Dermis blood vessel endothelial cell (primary cell): ENCODE results near the gene ITGA1. TPM values are rescaled to one million over a fixed set of nuclear protein-coding genes. Genes with fewer than 3 reads are reported as not detected.

Experiments used
- DNase-seq: peaks from one replicate; pipeline ENCODE4 v3.0.0; 2010
- total RNA-seq: library from RNA; depleted of rRNA; stranded (reverse); fragments of >200 nt; gene quantifications from 2 replicates; pipeline ENCODE4 v1.2.3, GENCODE V29; 2014

ITGA1 gene
- total RNA-seq, 1 donor from 2014 or later: 81.2 TPM

DNA sequence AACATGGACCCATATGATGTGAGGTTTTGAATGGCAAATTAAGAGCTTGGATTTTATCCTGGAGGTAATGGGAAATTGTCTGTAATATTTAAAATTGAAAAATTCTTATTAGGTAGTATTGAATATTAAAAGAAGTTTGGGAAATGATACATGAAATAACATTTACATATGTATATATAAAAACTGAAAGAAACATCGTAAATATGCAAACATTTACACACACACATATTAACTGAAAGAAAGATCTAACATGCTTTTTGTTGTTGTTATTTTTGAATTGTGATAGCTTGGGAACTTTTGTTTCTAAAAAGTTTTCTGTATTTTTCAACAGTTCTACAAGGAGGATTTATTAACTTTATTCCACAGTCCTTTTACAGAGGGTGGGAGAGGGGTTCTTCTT, 118.6 kb downstream of the ITGA1 start:
- DNase-seq: no peak

DNA sequence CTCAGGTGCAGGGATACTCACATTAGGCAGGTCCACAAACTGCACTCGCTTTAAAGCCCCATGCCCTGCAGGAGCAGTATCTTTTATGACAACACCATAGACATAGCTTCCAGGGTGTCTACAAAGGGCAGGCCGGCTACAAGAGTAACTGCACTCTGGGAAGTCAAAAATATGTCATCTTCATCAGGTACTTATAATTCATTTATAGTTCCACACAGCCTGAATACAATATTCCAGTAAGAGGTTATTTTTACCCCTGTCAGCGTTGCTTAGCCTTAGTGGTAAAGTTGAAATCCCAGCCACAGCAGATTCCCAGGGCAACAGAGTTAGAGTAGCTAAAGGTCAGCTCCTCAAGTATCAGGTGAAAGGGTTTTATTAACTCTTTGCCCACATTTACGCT, 119.1 kb downstream of the ITGA1 start:
- no peak for DNase-seq

DNA sequence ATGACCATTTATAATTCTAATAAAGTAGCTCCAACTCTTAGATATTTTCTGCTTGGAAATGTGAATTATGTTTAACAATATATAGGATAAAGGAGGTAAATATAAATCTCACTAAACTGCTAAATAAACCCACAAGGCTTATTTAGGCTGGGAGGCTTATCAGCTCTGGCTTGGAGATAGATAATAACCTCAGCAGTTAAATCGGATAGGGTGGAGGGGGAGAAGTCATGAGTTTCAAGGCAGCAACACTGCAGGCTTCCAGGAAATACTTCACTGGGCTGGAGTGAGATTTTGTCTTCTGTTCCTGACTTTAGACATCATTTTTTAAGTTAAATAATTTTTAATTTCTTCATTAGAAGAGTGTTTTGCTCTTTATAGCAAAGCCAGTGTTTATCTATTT, 121.5 kb downstream of the ITGA1 start:
- no peak for DNase-seq

DNA sequence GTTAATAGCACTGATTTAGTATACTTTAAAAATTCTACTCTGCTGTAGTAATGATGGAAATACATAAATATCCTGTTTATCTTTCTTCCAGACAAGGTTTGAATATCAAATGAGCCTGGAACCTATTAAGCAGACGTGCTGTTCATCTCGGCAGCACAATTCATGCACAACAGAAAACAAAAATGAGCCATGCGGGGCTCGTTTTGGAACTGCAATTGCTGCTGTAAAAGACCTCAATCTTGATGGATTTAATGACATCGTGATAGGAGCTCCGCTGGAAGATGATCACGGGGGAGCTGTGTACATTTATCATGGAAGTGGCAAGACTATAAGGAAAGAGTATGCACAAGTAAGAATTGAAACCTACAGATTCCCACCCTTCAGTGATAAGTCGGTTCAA, 122.4 kb downstream of the ITGA1 start:
- DNase-seq: no peak

DNA sequence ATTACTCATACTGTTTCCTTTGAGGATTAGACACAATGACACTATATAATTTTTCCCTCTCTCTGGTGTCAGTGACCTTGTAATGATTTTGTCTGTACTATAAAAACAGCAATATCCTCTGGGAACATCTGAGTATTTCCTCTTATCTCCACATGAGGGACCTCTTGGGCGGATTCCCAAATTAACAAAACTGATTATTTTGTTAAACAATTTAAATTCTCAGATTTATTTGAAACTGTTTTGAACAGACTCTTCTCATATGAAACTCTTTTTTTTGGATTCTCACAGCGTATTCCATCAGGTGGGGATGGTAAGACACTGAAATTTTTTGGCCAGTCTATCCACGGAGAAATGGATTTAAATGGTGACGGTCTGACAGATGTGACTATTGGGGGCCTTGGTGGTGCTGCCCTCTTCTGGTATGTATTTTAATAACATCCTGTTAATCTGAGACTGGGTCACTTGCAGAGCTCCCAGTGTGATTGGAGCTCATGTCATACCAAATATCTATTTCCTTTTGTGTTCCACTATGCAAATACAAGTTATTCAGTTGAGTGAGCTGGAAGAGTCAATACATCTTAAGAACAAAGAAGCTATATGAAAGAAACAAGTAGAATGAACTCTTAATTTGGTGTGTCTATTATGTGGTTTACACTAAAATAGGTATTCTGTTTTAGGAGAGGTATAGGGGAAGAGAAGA, 127.6 kb downstream of the ITGA1 start:
- peak; percentile 87 for DNase-seq

DNA sequence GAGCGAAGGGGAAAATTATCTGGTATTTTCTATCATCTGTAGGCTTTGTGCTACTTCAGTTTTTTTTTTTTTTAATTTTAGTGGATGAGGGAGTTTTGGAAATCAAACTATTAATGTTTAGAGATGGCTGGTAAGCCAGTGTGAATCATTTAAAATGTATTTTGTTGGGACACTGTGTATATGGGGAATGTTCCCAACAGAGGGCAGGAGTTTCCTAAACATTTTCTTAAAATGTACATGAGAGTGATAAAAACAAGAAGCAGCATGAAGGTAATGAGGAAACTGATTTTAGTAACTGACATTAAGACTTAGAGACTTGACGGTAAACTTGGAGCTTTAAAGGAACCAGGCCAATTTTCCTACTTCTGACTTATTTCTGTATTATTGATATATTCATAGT, 133.2 kb downstream of the ITGA1 start:
- DNase-seq: no peak

DNA sequence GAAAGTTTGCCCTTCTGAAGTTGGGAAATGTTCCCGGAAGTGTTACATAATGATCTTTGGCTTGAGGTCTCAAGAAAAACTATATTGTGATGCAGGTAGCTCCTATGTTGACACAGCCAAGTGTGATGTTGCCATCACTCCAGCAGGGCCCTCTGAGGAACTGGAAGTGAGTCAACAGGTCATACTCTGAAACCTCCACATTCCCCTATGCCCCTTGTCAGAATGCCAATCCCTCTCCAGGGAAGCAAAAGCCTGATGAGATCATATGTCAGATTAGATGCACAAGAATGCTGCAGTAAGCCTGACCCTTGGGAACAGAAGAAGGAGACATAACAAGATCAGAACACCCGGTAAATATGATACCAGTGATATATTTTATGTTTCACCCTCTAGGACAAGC, 134.7 kb downstream of the ITGA1 start:
- peak; percentile 57 for DNase-seq

DNA sequence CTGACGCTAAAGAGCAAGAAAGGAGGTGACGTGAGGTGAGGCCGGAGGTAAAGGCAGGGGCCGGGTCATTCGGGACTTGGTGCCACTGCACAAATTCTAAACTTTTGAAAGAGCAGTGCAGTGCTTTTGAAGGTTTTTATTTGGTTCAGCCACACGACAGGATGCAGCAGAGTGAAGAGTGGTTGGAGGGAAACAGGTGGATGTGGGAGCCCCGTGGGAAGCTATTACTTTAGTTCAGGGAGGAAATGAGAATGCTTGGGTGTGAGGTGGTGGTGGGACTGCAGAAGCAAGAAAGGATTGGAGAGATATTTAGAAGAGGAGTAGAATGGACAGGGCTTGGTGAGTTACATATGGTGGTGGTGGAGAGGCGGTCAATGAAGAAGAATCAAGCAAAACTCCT, 136.7 kb downstream of the ITGA1 start:
- no peak for DNase-seq

DNA sequence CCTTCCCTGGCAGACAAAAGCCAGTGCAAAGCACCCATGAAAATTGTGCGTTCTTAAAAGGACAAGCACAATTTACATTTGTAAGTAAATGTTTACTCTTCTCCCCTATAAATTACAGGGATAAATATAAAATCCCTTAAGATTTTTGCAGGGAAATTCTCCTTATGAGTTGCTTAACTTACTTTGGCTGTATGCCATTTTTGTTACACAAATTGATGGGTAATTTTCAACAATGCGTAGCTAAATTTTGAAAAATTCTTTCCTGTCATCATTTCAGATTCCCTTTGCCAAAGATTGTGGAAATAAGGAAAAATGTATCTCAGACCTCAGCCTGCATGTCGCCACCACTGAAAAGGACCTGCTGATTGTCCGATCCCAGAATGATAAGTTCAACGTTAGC, 137.3 kb downstream of the ITGA1 start:
- DNase-seq: no peak

DNA sequence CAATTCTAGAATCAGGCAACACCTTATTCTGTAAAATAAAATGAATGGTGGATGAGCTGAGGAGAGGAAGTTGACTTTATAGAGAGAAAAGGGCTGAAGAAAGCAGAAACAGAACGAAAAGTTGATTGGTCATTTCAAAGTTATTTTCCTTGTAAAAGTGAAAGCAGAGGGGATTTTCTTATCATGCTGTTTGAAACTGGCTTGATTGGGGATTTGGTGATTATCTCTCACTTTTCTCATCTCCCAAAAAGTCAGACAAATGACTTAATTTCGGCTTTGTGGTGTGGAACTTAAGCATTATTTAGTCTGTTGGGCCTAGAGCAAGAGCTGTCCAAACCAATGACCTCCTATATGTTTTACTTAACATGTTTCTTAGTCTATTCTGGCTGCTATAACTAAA, 141.0 kb downstream of the ITGA1 start:
- DNase-seq: no peak

DNA sequence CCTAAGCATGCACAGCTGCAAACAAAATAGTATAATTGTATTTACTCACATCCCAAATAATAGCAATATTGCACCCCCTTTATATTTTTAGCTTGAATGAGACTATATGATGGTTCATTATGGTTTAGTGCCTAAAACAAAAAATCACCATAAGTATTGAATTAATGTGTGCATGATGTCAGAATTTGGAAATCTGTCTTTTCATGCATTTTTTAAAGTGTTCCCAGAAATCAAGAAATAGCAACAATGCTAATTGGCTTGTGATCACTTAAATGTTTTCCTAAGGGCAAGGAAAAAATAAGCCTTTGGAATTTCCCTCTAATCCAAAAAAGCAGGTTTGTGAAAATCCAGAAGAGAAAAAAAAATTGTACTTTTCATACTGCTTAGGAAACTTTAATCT, 150.5 kb downstream of the ITGA1 start:
- DNase-seq: no peak

DNA sequence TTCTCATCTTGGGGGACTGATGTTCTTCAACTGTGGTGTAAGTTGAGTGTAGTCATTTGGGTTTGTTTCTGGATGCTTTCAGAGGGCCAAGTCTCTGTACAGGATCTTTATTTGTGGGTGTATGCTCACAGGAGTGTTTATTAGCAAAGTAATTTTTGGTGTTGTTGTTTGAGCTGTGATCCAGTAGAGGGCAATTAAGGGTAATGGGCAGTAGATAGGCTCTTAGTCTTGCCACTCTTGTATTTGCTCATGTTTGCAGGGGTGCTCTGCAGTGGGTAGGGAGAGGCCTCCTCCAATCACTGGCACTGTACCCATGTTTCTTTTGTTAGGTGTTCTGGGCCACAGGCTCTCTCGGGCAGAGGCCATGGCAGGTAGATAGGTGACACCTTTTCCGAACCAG, 155.6 kb downstream of the ITGA1 start:
- DNase-seq: peak; percentile 48

DNA sequence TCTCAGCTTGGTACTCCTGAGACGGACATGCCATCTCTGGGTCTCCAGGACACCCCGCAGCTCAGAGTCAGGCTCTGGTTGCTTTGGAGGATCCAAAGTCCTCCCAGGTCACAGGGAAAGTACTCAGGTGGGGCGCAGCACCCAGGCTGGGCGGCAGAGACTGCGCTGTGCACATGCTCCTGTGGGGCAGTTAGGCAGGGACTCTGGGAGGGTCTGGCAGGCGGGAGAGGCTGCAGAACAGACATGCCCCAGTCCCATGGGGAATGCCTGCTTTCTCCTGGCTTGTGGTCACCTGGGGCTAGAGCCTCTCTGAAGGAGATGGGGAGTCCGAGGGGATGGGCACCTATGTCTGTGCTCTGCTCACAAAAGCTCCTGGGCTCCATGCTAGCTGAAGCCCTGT, 156.1 kb downstream of the ITGA1 start:
- no peak for DNase-seq

DNA sequence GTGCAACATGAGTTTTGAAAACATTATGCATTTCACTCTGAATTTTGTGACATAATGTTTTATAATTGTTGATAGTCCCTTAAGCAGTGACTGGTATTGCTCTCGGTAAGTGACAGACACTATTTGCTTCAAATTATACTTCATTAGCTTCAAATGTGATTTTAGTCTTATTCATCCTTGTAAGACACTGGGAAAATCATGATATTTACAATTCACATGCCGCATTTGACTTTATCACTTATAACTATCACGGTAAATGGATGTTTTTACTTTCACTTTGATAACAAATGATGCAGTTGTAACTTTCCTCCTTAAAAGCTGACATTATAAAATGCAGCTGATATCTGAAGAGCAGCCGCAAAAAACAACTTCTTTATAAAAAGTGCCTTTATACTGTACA, 157.3 kb downstream of the ITGA1 start:
- DNase-seq: no peak

DNA sequence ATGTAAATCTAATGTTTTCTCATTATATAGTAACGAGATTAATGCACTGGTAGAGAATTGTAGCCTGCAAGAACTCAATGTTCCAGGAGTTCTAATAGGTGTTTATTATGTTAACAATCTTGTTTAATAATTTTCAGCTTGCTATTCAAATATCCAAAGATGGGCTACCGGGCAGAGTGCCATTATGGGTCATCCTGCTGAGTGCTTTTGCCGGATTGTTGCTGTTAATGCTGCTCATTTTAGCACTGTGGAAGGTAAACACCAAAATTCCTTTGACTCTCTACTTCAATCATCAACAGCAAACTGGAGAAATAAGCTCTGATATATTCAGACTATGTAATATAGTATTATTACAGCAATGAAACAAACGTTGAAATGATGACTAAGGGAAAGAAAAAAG, 159.5 kb downstream of the ITGA1 start:
- peak; percentile 39 for DNase-seq

DNA sequence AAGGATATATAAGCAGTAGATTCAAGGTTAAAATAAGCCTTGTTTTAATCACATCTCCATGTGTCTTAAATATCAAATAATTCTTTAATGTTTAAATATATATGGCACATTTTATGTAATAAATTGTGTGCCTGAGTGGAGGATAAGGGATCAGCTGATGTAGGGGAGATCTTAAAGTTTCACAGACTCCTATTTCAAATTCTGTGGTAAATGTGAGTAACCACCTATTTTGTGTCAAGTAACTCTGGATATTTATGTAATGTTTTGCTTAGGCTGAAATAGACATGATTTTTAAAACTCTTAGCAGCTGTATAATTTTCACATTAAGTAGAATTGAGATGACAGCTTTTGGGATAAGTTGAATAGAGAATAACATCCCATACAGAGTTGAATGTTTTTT, 160.1 kb downstream of the ITGA1 start:
- DNase-seq: no peak

DNA sequence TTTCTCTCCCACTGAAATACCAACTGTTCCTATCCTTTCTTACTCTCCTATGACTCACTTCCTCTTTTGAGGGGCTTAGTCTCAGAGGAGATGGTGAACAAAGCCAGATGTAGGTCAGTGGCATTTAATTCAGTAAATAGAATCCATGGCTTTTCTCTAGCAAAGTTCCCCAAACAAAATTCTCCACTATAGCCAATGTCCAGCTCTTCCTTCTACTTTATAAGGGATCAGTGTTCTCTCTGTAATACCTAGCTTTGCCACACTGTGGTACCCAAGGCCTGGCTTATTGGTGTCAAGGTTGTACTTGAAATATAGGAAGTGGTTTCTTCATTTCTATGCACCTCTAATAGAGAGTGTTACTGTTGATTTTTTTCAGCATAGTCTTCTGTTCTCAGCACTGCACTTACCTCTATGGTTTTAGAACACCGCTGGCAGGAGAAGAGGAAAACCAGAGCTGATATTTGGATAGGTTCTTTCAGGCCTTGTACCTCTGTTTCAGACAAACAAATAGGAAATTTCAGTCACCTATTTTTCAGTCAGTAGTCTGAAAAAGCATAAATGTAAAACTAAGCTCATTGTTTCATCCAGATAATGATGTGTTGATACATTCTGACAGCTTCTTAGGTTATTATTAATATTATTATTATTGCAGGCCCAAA, 160.8 kb downstream of the ITGA1 start:
- DNase-seq: peak; percentile 92

DNA sequence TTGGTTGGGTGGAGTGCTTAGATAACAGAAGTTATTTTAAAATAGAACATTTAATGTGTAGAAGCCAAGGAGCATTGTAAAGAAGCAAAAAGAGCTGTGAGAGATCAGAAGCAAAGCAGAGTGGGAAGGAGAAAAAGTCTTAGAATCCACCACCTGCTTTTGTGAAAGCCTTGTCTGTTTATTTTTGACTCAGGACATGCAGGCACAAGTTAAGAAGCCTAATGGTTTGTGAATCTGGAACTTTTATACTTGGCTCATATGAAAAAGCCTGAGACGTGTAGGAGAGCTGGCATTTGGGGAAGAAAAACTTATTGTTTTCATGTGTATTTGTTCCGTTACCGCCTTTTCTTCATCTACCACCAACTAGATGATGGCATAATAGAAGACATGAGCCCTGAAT, 163.0 kb downstream of the ITGA1 start:
- no peak for DNase-seq

DNA sequence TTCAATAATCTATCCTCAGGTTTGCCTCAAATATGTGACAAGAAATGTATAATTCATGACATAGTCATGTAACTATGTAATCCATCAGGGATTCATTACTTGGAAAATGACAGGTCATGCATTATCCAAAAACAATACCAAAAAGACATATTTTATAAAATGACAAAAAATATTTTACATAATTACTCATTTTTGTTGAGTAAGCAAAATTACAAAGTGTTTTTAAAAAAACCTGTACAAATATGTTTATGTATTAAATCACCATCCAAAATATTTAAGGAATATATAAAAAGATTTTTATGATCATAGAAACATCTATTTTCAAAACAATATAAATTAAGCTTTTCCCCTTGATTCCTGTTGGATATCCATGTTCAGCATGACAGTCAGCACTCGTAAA, 164.8 kb downstream of the ITGA1 start:
- no peak for DNase-seq

DNA sequence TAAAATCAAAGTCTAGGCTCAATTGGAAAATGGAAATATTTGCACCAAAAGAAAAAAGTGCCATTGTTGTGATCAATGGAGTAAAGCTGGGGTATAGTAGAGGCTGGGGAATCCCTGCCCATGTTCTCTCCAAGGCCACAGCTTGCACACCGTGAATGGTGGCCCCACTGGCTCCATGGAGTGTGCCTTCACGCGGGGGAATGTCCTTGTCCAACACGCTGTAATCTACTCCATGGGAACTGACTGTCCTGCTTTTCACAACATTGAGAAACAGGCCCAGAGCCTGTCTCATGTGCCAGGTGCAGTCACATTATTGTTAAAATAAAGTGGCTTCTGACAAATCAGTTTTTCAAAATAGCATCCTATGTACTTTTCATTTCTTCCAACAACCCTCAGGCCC, 168.3 kb downstream of the ITGA1 start:
- no peak for DNase-seq

DNA sequence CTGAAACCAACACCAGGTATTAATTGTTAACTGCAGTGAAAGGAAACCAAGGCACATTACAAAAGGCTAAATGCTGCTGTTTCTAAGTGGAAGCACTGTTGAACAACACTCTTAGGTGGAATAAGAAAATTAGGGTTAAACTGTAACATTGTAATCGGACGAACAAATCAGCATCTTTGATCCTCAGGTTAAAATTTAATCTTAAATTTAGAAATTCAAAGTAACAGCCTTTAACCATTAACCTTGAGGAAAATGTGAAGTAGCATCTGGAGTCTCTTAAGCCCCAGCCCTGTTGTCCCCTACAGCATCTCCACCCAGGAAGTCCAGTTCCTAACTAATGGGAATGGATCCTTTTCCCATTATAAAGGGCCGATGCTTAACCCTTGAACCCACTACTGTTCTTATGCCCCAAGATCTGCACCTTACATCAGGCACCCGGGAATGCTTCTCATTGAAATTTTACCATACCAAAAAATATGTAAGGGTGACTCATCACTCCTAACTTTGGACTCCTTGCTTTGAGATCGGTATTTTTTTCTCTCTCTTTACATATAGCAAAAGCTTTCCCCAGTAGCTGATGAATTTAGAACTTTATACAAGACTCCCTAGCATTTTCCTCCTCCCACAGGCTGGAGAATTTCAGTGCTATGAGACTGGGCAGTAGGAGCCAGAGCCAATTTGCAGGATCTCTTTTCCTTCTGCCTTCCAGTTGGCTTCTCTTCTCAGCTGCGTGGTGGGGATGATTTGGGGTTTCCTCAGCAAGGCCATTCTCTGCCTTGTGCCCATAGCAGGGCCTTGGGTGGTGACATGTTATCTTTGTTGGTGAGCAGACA, 169.4 kb downstream of the ITGA1 start:
- DNase-seq: no peak

DNA sequence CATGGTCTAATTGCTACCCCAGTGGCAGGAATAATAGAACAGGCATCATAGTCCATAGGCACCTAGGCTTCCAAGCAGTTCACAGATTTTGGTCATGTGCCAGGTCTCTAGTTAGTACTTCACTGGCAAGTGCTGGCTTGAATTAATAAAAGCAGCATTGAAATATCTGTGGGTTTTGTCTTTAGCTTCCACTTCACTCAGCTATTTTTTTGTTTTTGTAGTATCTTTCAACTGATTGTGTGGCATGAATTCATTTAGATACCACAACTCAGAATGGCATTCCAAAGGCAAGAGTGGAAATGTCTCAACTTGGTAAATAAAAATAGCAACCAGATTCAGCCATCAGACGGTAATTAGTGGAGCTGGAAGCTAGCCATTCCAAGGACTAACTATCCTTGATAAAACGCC, 173.6 kb downstream of the ITGA1 start:
- DNase-seq: no peak

DNA sequence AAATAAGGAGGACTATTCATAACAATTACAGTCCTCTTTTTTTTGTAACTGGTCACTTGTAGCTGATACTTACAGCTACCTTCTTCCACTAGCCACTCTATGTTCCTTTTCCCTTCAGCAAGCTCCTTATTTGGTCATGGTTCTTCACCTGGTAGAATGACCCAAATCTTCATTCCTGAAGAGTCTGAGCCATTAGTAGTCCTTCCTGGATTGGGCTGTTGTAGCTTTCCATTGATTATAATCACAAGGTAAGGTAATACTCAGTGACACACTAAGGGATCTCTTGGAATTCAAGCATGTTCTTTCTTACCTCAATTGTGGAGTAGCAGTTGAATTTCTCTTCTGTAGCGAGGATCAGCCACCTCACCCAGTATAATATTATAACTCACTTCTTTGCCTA, 175.9 kb downstream of the ITGA1 start:
- no peak for DNase-seq

DNA sequence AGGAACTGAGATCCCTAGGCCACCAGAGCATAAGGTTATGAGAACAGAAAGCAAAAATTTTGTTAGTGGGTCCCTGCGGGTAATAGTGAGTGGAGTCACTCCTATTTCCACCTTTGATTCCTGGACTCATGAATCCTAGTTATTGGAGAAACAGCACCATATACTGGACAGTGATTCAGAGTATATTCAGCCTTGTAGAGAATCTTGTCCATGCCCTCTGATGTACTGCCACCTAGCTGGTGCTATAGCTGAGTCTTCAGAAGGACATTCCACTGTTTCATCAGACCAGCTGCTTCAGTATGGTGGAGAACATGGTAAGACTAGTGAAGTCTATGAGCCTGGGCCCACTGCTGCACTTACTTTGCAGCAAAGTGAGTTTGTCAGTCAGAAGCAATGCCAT, 176.4 kb downstream of the ITGA1 start:
- no peak for DNase-seq
